Kidney capillary endothelial cell (primary cell): ENCODE results near the gene IFI44.

Experiments used
- DNase-seq: peaks from one replicate; pipeline ENCODE4 v3.0.0-alpha.2; 2018; ENCODE audit warnings: low spot score

IFI44 gene

DNA sequence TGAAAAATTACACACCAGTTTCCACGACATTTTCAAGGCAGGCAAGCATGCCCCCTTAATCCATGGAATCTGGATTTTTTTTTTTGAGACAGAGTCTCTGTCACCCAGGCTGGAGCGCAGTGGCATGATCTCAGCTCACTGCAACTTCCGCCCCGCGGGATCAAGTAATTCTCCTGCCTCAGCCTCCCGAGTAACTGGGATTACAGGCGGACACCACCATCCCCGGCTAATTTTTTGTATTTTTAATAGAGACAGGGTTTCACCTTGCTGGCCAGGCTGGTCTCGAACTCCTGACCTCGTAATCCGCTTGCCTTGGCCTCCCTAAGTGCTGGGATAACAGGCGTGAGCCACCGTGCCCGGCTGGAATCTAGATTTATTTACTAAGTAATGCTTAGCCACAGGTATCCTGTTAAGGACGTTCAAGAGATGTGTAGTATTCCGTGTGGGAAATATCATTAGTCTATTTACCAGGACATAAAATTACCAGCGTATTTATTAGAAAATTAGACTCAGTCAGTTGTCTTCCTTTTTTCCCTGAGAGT lies 2.5 kb downstream of the IFI44 start:
- DNase-seq: no peak

DNA sequence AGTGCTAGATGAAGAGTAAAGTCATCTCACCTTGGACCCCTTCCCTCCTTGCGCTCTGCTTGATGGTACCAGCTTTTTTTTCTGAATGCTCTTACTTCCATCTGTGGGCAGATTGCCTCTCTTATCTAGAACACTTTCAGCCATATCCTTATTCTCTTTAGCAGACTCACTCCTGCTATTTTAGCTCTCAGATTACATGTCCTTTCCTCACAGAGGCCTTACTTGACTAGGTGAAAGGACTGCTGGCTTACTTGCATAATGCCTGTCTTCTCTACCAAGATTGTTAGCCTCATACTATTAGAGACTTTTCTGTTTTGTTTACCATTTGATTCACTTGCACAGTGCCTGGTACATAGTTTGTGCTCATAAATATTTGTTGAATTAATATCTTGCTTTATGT lies 9.3 kb downstream of the IFI44 start:
- DNase-seq: no peak

DNA sequence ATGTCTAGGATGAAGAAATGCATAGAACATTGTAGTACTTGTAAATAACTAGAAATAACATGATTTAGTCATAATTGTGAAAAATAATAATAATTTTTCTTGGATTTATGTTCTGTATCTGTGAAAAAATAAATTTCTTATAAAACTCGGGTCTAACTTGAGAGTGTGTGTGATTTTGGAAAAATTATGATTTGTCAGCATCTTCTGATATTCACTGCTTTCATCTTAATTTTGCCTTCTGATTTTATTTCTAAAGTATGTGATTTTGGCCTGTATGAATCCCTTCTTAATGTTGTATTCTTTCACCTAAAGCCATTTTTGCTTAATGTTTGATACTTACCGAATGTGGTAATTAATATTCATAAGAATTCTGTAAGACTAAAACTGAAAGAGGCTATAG lies 14.3 kb downstream of the IFI44 start:
- no peak for DNase-seq

DNA sequence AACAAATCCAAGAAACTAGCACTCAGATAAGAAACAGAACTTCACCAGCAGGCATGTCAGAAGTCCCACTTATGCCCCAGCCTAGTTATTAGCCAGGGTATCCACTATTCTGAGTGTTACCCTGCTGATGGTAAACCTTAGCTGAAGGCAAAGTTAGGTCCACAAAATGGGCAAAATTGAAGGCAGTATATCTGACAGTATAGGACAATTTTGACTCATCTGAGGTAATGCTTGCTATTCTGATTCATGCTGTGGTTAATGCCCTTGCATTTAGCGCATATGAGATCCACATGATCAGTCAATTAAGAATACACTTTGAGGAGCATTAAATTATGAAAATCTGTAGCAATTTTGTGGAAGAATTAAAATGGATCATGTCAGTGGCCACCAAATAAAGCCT lies 15.1 kb downstream of the IFI44 start:
- no peak for DNase-seq

DNA sequence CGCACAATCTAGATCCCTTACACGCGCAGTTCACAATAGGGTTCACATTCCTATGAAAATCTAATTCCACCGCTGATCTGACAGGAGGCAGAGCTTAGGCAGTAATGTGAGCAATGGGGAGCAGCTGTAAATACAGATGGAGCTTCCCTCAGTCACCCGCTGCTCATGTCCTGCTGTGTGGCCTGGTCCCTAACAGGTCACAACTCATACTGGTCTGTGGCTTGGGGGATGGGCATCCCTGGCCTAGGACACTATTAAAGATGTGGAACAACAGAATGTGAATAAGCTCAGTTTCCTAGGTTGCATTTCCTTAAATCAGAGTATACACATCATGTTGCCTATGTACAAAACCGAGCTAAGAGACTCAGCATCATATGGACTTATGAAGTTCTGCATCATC lies 16.2 kb downstream of the IFI44 start:
- no peak for DNase-seq

DNA sequence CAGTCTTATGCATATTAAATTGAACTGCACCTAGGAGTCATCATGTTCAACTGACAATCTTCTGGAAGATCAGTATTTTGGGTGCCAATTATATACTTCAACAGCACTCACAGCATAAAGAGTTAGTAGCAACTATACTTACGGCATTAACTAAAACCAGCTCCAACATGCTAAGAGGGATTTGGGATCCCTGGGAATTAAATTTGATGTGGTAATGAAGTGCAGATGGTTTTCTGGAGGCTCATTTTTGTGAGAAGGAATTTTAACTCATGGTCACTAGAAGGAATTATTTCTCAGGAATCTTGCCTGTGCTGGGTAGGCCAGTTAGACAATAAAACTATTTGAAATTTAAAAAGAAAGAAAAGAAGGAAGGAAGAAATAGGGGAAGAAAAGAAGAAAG lies 18.3 kb downstream of the IFI44 start:
- no peak for DNase-seq

DNA sequence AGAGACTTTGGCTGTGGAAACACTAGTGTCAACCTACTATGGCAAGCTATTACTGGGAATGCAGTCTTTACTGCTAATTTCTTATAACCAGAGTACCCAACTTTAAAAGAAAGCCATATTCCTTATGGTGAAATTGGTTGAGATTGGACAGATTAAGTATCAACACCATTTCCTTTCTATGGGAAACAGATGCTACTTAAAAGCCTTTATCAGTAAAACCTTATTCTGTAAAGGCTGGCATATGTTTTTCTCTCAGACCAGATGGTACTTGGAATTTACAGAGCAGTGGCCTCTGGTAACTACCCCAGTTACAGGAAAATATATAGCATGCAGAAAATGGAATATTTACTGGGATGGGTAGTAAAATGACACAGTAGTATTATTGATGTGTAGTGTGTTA lies 18.8 kb downstream of the IFI44 start:
- DNase-seq: no peak

DNA sequence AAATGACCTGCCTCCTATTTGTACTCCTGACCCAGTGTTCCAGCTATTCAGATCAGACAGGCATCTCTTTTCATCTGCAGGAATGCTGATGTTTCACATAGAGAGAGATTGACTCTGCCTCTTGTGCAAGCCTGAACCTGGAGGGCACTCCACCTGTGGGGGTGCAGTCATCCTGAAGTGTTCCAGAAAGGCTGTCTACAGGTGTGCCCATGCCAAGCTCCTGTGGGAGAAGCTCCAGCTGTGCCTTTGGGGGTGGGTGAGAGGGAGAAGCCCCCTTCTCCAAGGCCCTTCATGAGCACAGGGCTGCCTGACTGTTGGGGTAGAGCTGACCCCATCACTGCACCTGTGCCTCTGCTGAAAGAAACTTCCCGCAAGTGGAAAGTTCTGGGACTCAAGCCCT lies 22.8 kb downstream of the IFI44 start:
- DNase-seq: no peak

DNA sequence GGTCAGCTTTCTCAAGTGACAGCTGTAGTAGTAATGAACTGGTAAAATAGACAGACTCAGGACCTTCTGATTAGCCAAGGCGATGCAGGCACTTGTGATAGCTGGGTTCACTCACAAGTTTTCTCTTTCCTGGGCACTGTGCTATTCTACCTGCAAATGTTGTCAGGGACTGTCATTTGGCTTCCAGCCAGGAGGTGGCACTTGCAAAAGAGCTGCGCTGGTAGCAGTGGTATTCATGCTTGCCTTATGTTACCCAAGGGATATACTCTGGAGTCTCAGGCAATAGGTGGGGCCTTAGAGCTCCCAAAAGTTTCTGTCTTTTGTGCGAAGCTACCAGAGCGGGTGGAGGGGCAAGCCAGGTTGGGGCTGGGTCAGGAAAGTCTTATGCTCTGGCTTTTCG lies 23.5 kb downstream of the IFI44 start:
- DNase-seq: no peak

DNA sequence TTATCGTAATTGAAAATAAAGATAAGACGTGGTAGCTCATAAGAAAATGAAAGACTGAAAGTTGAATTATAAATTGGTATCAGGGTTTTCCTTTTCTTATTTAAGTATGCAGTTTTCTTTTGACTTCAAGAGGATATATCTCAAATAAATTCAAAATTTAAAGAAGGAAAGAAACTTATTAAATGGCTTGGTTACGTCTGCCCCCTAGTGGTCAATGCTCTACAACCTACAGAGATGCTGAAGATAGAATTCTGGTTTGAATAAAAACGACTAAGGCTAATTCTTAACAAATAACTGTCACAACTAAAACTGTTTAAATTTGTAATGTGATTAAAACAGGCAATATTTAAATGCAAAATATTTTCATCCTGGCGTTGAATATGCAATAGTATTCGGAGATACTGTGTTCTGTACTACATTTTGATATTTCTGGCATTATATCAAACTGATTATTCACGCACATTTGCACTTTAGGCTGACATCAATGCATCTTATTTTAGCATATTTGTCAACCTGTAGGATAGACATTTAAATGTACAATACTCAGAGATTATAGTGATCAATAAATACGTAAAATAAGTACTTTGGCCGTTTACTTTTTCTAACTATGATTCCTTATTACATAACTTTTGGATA lies 26.8 kb downstream of the IFI44 start:
- DNase-seq: peak; percentile 75

DNA sequence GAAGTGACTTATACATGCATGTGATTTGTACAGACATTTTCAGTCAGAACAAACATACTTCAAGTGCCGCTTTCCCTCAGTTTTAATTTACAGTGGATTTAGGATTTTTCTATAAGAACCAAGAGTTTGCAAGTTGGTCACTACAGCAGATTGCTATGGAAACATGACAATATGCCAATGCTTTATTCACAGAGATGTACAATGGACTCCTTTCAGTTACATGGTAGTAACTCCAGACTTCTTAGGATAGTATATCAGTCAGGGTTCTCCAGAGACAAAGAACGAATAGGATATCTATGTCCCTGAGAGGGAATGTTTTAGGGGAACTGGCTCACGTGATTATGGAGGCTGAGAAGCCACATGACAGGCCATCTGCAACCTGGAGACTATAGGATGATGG lies 27.4 kb downstream of the IFI44 start:
- no peak for DNase-seq

DNA sequence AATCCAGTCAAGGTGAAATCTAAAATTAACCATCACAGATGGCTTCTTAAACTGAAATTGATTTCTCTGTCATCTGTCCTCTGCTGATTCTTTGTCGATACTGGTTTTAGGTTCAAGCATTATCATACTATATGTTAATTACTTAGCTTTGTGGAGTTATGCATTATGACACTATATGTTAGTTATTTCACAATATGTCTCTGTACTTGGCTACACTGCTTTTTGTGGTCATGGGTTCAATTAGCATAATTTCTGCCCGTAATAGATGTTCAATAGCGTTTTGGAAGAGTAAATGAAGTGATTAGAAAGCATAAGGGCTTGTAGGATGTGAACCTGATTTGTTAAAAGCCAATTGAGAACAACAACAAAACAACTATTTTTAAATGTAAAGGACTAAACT lies 28.2 kb downstream of the IFI44 start:
- no peak for DNase-seq

DNA sequence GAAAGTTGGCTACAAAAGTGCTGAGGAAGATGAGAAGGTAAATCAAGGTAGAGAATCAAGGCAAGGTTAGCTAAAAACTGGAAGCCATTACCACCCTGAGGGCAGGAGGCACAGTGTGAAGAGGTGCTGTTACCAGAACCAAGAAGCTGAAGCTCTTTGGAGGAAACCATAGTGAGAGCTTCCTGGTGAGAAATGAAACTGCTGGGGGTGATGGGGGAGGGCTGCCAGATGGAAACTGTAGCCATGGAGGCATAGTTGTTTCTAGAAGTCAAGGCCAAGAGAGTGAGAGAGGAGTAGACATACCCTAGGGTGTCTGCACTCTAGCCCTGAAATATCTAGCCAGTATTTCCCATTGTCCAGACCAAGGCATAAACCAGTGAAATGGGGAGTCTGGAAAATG lies 28.7 kb downstream of the IFI44 start:
- DNase-seq: no peak

DNA sequence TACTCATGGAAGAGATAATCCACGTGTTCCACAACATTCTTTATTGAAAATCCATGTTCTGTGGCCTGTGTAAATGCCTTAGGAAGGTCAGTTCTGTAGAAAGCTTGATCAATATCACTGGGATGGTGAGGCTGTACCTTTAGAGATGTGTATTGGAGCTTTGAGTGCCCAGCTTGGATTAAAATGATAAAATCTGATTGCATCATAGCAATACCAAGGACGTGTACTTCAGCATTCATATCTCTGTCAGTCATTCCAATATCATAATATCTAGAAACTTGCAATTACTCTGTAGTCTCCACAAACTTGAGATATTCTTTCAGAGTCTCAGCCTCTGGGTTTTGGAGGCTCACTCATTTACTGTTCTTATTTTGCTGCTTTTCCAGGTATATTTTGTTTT lies 31.6 kb downstream of the IFI44 start:
- DNase-seq: no peak

DNA sequence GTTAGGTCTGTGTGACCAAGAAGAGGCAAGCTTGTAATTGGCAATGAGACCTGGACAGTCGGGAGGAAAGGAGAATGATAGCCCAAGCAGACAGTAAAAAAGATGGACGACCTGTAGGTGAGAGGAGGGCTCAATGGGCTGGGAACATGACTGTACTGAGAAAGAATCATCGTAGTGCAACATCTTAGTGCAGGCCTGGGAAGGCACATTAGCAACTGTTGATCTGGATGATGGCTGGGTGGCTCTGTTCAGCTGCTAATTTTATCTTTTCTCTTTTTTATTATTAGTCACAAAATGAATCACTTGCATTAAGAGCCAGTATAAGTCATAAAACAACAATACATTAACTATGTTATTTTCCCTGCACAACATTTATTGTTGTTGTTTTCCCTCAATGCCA lies 32.9 kb downstream of the IFI44 start:
- no peak for DNase-seq

DNA sequence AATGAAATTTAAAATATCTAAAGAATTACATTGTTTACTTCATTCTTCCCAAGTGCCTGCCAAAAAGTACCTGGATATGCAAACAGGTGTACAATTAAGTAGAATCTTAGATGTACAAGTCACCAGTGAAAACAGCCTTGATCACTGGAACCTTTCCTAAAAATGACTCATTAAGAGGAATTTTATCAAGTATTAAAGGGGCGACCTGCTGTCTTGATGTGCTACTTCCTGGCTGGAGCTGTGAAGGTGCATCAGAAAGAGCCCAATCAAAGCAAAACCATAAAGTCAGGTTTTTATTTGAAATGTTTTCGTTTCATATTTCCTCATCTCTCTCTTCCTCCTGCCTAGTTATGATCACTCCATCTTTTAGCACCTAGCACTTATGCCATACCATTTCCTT lies 33.4 kb downstream of the IFI44 start:
- DNase-seq: peak; percentile 27

DNA sequence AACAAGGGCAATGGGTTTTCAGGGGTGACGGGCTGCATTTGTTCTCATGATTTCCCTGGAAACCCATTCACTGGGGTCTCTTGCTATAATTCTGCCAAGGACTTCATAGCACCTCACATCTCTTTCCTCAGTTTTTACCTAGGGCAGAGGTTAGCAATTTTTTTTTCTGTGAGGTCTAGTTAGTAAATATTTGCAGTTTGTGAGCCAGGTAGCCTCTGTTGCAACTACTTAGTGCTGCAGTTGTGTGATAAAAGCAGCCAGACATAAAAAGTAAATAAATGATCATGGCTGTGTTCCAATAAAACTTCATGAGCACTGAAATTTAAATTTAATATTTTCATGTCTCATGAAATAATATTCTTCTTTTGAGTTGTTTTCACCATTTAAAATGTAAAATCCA lies 37.7 kb downstream of the IFI44 start:
- DNase-seq: no peak

DNA sequence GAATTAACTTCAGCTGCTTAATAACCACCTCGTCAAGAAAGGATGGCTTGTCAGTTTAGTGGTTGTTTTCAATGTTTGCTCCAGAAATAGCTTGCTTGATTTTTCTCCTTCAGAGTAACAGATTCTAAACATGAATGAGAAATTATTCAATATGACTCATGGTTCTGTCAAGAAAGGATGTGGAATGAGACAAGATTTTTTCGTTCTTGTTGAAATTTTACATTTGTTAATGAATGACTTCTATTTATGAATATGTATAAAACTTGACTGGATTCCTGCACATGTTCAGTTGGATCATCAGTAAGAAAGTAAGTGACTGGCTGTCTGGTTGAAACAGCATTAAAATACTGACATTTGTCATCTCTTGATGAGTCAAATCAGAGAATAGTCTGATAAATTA lies 38.3 kb downstream of the IFI44 start:
- peak; percentile 17 for DNase-seq

DNA sequence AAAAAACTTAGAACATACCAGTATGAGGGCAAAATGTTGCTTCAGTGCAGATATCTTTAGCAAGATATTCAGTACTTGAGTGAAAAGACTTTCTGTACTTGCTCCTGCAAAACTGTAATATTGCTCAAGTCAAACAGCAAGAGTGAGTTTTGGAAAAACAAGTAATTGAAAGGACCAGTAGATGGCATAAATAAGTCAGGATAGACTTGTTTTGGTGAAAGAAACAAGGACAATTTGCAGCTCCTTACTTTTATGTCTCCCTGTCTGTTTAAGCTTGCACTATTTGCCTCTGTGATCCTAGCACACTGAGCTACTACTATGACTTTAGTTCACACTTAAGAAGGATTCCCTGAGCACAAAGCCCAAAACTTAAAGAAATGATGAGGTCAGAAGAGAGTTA lies 39.1 kb downstream of the IFI44 start:
- DNase-seq: peak; percentile 24

DNA sequence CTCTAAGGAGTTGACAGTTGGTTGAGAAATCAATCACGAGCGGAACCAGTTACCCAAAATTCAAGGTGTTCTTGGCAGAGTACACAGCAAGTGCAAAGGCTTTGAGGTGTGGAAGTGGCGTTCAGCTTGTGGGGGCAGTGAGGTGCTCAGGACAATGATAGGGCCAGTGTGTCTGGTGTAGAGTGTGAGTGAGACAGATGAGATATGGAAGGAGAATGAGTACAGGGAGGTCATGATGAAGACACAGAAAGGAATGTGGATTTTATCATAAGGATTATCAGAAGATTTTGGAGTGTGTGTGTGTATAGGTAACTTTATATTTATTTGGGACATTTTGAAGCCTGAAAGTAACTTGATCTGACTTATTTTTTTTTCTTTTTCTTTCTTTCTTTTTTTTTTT lies 40.9 kb downstream of the IFI44 start:
- no peak for DNase-seq

DNA sequence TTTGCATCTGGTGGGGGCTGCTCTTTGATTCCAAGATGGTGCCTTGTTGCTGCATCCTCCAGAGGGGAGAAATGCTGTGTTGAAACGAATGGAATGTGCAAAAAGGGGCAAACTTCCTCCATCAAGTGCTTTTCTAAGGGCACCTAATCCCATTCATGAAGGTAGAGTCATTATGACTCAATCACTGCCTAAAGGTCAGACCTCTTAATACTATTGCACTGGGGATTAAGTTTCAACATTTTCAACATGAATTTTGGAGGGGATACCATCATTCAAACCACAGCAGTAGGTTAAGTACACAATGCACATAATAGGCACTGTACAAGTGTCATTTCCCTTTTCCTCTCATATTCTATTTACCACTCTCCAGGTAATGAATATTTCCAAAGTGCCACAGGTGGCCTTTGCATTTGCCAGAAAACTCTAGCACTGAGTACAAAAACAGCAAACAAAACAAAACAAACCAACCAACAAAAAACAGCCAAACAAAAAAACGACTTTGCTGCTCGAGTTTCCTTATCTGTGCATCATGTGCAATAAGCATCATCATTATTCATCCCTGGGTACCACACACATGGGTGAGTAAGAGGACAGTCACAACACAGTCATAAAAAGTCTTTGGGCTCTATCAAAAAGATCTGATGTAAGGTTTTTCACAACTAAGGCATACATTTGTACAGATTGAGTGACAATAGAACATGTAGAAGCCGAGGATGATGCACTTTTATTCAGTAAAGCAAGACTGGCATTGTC lies 42.5 kb downstream of the IFI44 start:
- DNase-seq: peak; percentile 26

DNA sequence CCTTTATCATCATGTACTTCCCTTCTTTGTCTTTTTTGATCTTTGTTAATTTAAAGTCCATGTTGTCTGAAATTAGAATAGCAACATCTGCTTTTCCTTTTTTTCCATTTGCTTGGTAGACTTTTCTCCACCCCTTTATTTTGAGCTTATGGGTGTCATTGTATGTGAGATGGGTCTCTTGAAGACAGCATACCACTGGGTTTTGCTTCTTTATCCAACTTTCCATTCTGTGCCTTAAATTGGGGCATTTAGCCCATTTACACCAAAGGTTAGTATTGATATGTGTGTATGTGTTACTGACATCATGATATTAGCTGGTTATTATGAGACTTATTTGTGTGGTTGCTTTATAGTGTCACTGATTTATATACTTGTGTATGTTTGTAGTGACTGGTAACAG lies 50.2 kb downstream of the IFI44 start:
- no peak for DNase-seq

DNA sequence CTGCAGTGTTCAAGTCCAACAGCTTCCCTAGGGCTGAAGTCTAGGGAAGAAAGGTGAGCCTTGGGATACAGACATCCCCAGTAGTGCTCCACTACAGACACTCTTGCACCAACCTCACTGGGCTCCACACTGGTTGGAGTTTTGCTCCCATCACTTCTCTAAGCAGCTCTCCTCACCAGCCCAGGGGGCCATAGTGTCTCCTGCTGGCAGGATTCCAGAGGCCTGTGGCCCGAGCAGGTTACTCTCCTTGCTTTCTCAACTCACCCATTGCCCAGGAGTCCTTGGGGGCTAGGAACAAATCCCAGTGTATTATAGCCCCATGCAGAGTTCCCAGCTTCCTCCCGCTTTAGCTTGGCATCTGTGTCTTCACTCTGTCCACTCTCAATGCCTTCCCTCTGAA lies 52.8 kb downstream of the IFI44 start:
- no peak for DNase-seq

DNA sequence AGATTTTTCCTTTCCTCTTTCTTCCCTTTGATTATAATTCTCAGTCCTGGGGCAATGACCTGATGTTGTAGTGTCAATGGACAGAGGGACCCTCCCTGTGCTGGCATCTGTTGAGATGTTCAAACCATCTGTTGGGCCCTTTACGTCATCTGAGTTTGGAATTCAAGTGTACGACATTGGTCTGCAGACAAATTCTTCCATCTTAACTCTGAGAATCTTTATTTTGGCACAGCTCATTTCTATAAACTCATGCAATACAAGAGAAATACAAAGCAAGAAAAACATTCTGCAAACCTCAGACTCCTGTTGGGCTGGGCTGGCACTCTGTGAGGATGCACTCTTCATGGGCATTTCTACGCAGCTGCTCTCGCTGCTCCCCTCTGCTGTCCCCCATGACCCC lies 54.2 kb downstream of the IFI44 start:
- no peak for DNase-seq
